SK-N-SH treated with all-trans-retinoic acid at 6 μM for 48 hours (cell line): ENCODE results near the gene CYTH4.
"Not testable (repeated sequence)": the region's sequence is repeated elsewhere in the genome, so short reads cannot be mapped to it uniquely, and the experiment has no call there.

Experiments used
- ATAC-seq: fragments of 200-7000 bp; cut with Tn5 transposase; 3 replicates; pipeline ENCODE4 v1.9.1; 2020; ENCODE audit warnings: mild to moderate bottlenecking, moderate library complexity
- ARNTL ChIP-seq: fragments of 450-650 bp; formaldehyde crosslinking; IDR thresholded peaks from 2 replicates; pipeline ENCODE4 v1.5.0; 2020; ENCODE audit warnings: low read depth, mild to moderate bottlenecking, moderate library complexity, borderline replicate concordance
- CSDC2 ChIP-seq: fragments of 250-450 bp; sonication (Bioruptor Pico); IDR thresholded peaks from 2 replicates; pipeline ENCODE4 v1.5.0; 2020; ENCODE audit warnings: mild to moderate bottlenecking, moderate library complexity
- GLIS3 ChIP-seq: fragments of 250-450 bp; sonication (Bioruptor Pico); IDR thresholded peaks from 2 replicates; pipeline ENCODE4 v1.5.0; 2020; ENCODE audit warnings: mild to moderate bottlenecking, moderate library complexity
- ISL1 ChIP-seq: fragments of 250-450 bp; sonication (Bioruptor Pico); IDR thresholded peaks from 2 replicates; pipeline ENCODE4 v2.1.2; 2022; ENCODE audit warnings: mild to moderate bottlenecking, moderate library complexity
- OSR1 ChIP-seq: fragments of 250-450 bp; sonication (Bioruptor Pico); IDR thresholded peaks from 2 replicates; pipeline ENCODE4 v1.8.0; 2022; ENCODE audit warnings: moderate library complexity, mild to moderate bottlenecking, inconsistent platforms
- PPARA ChIP-seq: fragments of 250-450 bp; sonication (Bioruptor Pico); IDR thresholded peaks from 2 replicates; pipeline ENCODE4 v1.5.0; 2020; ENCODE audit warnings: mild to moderate bottlenecking, borderline replicate concordance
- RARB ChIP-seq: fragments of 250-450 bp; sonication (Bioruptor Pico); IDR thresholded peaks from 2 replicates; pipeline ENCODE4 v1.8.0; 2021; ENCODE audit warnings: mild to moderate bottlenecking, moderate library complexity
- SNAI2 ChIP-seq: fragments of 250-450 bp; sonication (Bioruptor Pico); IDR thresholded peaks from 2 replicates; pipeline ENCODE4 v1.5.0; 2020; ENCODE audit warnings: mild to moderate bottlenecking, moderate library complexity
- TCF4 ChIP-seq: fragments of 250-450 bp; sonication (Bioruptor Pico); IDR thresholded peaks from 2 replicates; pipeline ENCODE4 v1.8.0; 2021; ENCODE audit warnings: mild to moderate bottlenecking, moderate library complexity, borderline replicate concordance
- TOX ChIP-seq: fragments of 250-450 bp; sonication (Bioruptor Pico); IDR thresholded peaks from 2 replicates; pipeline ENCODE4 v1.8.0; 2021; ENCODE audit warnings: mild to moderate bottlenecking, moderate library complexity, borderline replicate concordance
- ZC3H10 ChIP-seq: fragments of 250-450 bp; sonication (Bioruptor Pico); IDR thresholded peaks from 2 replicates; pipeline ENCODE4 v1.5.1; 2021; ENCODE audit warnings: mild to moderate bottlenecking, moderate library complexity
- ZFP30 ChIP-seq: fragments of 450-650 bp; formaldehyde crosslinking; IDR thresholded peaks from 2 replicates; pipeline ENCODE4 v1.5.0; 2022; ENCODE audit warnings: mild to moderate bottlenecking, moderate library complexity
- ZNF565 ChIP-seq: fragments of 450-650 bp; formaldehyde crosslinking; conservative IDR thresholded peaks from 2 replicates; pipeline ENCODE4 v1.5.0; 2020; ENCODE audit warnings: low read depth, mild to moderate bottlenecking, moderate library complexity
- ZNF70 ChIP-seq: fragments of 450-650 bp; formaldehyde crosslinking; IDR thresholded peaks from 2 replicates; pipeline ENCODE4 v1.5.0; 2020; ENCODE audit warnings: mild to moderate bottlenecking, moderate library complexity
- ZNF8 ChIP-seq: fragments of 450-650 bp; formaldehyde crosslinking; IDR thresholded peaks from 2 replicates; pipeline ENCODE4 v1.5.0; 2020; ENCODE audit warnings: mild to moderate bottlenecking, moderate library complexity
- TF ChIP-seq, protein P1 (sequence below): fragments of 250-450 bp; sonication (Bioruptor Pico); IDR thresholded peaks from 2 replicates; pipeline ENCODE4 v1.8.0; 2020; ENCODE audit warnings: mild to moderate bottlenecking, moderate library complexity, borderline replicate concordance
- TF ChIP-seq, protein P2 (sequence below): fragments of 250-450 bp; sonication (Bioruptor Pico); IDR thresholded peaks from 2 replicates; pipeline ENCODE4 v1.8.0; 2021; ENCODE audit warnings: low read depth, mild to moderate bottlenecking, moderate library complexity, borderline replicate concordance
- TF ChIP-seq, protein P3 (sequence below): fragments of 250-450 bp; sonication (Bioruptor Pico); IDR thresholded peaks from 2 replicates; pipeline ENCODE4 v1.5.1; 2020; ENCODE audit warnings: low read depth, mild to moderate bottlenecking, moderate library complexity
- TF ChIP-seq, protein P4 (sequence below): fragments of 250-450 bp; sonication (Bioruptor Pico); IDR thresholded peaks from 2 replicates; pipeline ENCODE4 v1.5.0; 2020; ENCODE audit warnings: mild to moderate bottlenecking, moderate library complexity
- TF ChIP-seq, protein P5 (sequence below): fragments of 250-450 bp; sonication (Bioruptor Pico); IDR thresholded peaks from 2 replicates; pipeline ENCODE4 v1.5.1; 2021; ENCODE audit warnings: mild to moderate bottlenecking, moderate library complexity

Gene CYTH4, protein sequence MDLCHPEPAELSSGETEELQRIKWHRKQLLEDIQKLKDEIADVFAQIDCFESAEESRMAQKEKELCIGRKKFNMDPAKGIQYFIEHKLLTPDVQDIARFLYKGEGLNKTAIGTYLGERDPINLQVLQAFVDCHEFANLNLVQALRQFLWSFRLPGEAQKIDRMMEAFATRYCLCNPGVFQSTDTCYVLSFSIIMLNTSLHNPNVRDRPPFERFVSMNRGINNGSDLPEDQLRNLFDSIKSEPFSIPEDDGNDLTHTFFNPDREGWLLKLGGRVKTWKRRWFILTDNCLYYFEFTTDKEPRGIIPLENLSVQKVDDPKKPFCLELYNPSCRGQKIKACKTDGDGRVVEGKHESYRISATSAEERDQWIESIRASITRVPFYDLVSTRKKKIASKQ

DNA sequence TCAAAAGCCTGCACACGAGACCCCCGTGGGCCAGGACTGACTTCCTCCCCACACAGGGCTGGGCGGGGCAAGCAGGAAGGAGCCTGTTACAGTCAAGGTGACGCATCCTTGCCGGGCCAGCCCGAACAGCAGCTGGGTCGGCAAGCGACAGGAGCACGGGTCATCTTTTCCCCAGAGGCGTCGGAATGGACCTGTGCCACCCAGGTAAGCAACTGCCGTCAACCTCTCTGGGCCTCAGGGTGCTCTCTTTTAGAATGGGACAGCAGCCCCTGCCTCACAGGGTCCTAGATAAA, at the start of gene CYTH4:
Gene CYTH4, plus strand, starts transcription at position 124 of the 293 bp plus-strand sequence. Its CDS starts 62 bp downstream, at position 186.
- ATAC-seq = no peak
- TF ChIP-seq ZNF70 (CRISPR knock-in tag) = no peak
- TF ChIP-seq, protein P1, sequence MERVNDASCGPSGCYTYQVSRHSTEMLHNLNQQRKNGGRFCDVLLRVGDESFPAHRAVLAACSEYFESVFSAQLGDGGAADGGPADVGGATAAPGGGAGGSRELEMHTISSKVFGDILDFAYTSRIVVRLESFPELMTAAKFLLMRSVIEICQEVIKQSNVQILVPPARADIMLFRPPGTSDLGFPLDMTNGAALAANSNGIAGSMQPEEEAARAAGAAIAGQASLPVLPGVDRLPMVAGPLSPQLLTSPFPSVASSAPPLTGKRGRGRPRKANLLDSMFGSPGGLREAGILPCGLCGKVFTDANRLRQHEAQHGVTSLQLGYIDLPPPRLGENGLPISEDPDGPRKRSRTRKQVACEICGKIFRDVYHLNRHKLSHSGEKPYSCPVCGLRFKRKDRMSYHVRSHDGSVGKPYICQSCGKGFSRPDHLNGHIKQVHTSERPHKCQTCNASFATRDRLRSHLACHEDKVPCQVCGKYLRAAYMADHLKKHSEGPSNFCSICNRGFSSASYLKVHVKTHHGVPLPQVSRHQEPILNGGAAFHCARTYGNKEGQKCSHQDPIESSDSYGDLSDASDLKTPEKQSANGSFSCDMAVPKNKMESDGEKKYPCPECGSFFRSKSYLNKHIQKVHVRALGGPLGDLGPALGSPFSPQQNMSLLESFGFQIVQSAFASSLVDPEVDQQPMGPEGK = no peak
- TF ChIP-seq PPARA (CRISPR knock-in tag) = no peak
- TF ChIP-seq ZFP30 (CRISPR knock-in tag) = no peak
- no peak for TF ChIP-seq ISL1 (CRISPR knock-in tag)
- no peak for TF ChIP-seq OSR1 (CRISPR knock-in tag)
- TF ChIP-seq ZNF565 (CRISPR knock-in tag) = no peak
- TF ChIP-seq TOX = no peak
- no peak for TF ChIP-seq ARNTL (CRISPR knock-in tag)
- TF ChIP-seq, protein P2, sequence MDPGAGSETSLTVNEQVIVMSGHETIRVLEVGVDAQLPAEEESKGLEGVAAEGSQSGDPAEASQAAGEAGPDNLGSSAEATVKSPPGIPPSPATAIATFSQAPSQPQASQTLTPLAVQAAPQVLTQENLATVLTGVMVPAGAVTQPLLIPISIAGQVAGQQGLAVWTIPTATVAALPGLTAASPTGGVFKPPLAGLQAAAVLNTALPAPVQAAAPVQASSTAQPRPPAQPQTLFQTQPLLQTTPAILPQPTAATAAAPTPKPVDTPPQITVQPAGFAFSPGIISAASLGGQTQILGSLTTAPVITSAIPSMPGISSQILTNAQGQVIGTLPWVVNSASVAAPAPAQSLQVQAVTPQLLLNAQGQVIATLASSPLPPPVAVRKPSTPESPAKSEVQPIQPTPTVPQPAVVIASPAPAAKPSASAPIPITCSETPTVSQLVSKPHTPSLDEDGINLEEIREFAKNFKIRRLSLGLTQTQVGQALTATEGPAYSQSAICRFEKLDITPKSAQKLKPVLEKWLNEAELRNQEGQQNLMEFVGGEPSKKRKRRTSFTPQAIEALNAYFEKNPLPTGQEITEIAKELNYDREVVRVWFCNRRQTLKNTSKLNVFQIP (CRISPR knock-in tag) = no peak
- TF ChIP-seq CSDC2 (CRISPR knock-in tag) = no peak
- no peak for TF ChIP-seq RARB (CRISPR knock-in tag)
- no peak for TF ChIP-seq ZC3H10
- no peak for TF ChIP-seq ZNF8 (CRISPR knock-in tag)

DNA sequence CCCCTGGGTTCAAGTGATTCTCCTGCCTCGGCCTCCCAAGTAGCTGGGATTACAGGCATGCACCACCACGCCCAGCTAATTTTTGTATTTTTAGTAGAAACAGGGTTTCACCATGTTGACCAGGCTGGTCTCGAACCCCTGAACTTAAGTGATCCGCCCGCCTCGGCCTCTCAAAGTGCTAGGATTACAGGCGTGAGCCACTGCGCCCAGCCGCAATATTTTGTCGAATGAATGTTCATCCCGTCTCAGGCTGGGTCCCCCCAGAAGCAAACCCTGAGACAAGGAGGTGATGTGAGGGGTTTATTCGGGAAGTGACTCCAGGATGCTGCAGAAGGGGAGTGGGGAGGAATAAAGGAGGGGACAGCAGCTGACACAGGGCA, 48.9 kb upstream of the CYTH4 start:
- ATAC-seq = not testable (repeated sequence)

DNA sequence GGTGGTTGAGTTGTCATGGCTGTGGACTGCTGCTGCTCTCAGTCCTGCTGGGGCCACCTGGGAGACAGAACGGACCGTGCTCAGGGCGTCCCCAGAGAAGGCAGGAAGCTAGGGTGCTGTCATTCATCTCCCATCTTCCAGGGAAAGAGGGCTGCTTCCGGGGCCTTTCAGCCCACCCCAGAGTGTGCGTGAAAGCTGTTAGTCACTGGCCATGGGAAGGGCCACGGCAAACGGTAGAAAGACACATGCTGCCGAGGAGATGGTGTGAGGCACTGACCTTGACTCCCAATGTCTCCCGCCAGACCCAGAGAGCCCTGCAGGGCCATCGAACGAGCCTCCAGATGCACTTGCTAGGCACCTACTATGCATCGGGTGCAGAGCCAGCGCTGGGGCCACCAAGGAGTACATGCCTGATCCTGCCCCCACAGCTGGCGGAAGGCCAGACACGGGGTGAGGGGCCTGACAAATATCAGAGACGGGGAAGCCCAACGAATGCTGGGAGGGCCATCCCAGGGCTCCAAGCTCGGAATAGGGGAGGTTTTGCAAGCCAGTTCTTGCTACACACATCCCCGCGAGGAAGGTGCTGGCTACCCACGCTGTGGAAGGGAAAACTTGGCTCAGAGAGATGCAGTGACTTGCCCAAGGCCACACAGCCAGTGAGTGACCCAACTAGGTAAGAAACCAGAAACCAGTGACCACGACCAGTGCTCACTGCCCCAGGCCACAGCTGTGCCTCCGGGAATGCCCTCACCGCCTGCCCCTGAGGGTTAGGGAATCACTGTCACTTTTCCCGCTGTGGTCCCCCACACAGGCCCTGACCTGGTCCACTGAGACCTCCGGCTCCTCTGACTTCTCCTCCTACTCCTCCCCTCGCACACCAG, 48.3 kb upstream of the CYTH4 start:
- no peak for TF ChIP-seq TCF4 (CRISPR knock-in tag)
- no peak for TF ChIP-seq OSR1 (CRISPR knock-in tag)
- TF ChIP-seq GLIS3 = no peak
- TF ChIP-seq ZNF70 (CRISPR knock-in tag) = no peak
- TF ChIP-seq, protein P3, sequence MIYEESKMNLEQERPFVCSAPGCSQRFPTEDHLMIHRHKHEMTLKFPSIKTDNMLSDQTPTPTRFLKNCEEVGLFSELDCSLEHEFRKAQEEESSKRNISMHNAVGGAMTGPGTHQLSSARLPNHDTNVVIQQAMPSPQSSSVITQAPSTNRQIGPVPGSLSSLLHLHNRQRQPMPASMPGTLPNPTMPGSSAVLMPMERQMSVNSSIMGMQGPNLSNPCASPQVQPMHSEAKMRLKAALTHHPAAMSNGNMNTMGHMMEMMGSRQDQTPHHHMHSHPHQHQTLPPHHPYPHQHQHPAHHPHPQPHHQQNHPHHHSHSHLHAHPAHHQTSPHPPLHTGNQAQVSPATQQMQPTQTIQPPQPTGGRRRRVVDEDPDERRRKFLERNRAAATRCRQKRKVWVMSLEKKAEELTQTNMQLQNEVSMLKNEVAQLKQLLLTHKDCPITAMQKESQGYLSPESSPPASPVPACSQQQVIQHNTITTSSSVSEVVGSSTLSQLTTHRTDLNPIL (CRISPR knock-in tag) = no peak
- TF ChIP-seq, protein P2 (CRISPR knock-in tag) = no peak
- TF ChIP-seq TOX = no peak
- TF ChIP-seq ARNTL (CRISPR knock-in tag) = no peak
- TF ChIP-seq SNAI2 (CRISPR knock-in tag) = no peak
- TF ChIP-seq, protein P4, sequence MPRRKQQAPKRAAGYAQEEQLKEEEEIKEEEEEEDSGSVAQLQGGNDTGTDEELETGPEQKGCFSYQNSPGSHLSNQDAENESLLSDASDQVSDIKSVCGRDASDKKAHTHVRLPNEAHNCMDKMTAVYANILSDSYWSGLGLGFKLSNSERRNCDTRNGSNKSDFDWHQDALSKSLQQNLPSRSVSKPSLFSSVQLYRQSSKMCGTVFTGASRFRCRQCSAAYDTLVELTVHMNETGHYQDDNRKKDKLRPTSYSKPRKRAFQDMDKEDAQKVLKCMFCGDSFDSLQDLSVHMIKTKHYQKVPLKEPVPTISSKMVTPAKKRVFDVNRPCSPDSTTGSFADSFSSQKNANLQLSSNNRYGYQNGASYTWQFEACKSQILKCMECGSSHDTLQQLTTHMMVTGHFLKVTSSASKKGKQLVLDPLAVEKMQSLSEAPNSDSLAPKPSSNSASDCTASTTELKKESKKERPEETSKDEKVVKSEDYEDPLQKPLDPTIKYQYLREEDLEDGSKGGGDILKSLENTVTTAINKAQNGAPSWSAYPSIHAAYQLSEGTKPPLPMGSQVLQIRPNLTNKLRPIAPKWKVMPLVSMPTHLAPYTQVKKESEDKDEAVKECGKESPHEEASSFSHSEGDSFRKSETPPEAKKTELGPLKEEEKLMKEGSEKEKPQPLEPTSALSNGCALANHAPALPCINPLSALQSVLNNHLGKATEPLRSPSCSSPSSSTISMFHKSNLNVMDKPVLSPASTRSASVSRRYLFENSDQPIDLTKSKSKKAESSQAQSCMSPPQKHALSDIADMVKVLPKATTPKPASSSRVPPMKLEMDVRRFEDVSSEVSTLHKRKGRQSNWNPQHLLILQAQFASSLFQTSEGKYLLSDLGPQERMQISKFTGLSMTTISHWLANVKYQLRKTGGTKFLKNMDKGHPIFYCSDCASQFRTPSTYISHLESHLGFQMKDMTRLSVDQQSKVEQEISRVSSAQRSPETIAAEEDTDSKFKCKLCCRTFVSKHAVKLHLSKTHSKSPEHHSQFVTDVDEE = no peak
- TF ChIP-seq, protein P5, sequence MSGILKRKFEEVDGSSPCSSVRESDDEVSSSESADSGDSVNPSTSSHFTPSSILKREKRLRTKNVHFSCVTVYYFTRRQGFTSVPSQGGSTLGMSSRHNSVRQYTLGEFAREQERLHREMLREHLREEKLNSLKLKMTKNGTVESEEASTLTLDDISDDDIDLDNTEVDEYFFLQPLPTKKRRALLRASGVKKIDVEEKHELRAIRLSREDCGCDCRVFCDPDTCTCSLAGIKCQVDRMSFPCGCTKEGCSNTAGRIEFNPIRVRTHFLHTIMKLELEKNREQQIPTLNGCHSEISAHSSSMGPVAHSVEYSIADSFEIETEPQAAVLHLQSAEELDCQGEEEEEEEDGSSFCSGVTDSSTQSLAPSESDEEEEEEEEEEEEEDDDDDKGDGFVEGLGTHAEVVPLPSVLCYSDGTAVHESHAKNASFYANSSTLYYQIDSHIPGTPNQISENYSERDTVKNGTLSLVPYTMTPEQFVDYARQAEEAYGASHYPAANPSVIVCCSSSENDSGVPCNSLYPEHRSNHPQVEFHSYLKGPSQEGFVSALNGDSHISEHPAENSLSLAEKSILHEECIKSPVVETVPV = no peak
- no peak for TF ChIP-seq ZFP30 (CRISPR knock-in tag)
- TF ChIP-seq PPARA (CRISPR knock-in tag) = no peak
- no peak for ATAC-seq
